Measurements from ENCODE around the gene NBEAL2.

DNA sequence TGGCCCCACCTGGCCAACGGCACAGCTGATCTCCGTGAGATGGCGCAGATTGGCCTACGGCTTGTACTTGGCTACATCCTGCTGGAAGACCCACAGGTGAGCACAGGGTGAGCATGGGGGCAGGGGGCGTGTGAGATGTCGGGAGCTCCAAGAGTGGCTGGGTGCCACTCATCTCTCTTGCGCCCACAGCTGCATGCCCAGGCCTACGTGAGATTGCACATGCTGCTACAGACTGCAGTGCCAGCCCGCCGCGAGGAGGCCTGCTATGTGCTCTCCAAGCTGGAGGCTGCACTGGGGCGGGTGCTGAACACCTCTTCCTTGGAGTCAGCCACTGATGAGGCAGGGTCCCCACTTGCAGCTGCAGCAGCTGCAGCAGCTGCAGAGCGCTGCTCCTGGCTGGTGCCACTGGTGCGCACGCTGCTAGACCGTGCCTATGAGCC is 22.3 kb downstream of the NBEAL2 start:
- TF ChIP-seq MEF2A (IDR thresholded peaks at IDR 0.05; ENCODE audit: insufficient read depth, low read depth, low read length) (no peak), POU2F2 (IDR thresholded peaks at IDR 0.05; ENCODE audit: borderline replicate concordance, low read depth, low read length) (no peak), POLR2AphosphoS5 (IDR thresholded peaks at IDR 0.05; ENCODE audit: low read length) (no peak), CBFB (IDR thresholded peaks at IDR 0.05; ENCODE audit: low read depth) (no peak), CHD4 (IDR thresholded peaks at IDR 0.05) (no peak), HCFC1 (IDR thresholded peaks at IDR 0.05; ENCODE audit: low read length) (no peak)
- TF ChIP-seq, protein P1, sequence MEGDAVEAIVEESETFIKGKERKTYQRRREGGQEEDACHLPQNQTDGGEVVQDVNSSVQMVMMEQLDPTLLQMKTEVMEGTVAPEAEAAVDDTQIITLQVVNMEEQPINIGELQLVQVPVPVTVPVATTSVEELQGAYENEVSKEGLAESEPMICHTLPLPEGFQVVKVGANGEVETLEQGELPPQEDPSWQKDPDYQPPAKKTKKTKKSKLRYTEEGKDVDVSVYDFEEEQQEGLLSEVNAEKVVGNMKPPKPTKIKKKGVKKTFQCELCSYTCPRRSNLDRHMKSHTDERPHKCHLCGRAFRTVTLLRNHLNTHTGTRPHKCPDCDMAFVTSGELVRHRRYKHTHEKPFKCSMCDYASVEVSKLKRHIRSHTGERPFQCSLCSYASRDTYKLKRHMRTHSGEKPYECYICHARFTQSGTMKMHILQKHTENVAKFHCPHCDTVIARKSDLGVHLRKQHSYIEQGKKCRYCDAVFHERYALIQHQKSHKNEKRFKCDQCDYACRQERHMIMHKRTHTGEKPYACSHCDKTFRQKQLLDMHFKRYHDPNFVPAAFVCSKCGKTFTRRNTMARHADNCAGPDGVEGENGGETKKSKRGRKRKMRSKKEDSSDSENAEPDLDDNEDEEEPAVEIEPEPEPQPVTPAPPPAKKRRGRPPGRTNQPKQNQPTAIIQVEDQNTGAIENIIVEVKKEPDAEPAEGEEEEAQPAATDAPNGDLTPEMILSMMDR (IDR thresholded peaks at IDR 0.05 in 2 of 3, conservative IDR thresholded peaks at IDR 0.05 in 1 of 3; ENCODE audit: control insufficient read depth in 2 of 3, extremely low read depth in 1 of 3, insufficient read depth in 1 of 3, low read depth in 3 of 3, low read length in 3 of 3) = no peak
- TF ChIP-seq, protein P2, sequence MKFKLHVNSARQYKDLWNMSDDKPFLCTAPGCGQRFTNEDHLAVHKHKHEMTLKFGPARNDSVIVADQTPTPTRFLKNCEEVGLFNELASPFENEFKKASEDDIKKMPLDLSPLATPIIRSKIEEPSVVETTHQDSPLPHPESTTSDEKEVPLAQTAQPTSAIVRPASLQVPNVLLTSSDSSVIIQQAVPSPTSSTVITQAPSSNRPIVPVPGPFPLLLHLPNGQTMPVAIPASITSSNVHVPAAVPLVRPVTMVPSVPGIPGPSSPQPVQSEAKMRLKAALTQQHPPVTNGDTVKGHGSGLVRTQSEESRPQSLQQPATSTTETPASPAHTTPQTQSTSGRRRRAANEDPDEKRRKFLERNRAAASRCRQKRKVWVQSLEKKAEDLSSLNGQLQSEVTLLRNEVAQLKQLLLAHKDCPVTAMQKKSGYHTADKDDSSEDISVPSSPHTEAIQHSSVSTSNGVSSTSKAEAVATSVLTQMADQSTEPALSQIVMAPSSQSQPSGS (IDR thresholded peaks at IDR 0.05; ENCODE audit: low read length) = no peak
- TF ChIP-seq, protein P3, sequence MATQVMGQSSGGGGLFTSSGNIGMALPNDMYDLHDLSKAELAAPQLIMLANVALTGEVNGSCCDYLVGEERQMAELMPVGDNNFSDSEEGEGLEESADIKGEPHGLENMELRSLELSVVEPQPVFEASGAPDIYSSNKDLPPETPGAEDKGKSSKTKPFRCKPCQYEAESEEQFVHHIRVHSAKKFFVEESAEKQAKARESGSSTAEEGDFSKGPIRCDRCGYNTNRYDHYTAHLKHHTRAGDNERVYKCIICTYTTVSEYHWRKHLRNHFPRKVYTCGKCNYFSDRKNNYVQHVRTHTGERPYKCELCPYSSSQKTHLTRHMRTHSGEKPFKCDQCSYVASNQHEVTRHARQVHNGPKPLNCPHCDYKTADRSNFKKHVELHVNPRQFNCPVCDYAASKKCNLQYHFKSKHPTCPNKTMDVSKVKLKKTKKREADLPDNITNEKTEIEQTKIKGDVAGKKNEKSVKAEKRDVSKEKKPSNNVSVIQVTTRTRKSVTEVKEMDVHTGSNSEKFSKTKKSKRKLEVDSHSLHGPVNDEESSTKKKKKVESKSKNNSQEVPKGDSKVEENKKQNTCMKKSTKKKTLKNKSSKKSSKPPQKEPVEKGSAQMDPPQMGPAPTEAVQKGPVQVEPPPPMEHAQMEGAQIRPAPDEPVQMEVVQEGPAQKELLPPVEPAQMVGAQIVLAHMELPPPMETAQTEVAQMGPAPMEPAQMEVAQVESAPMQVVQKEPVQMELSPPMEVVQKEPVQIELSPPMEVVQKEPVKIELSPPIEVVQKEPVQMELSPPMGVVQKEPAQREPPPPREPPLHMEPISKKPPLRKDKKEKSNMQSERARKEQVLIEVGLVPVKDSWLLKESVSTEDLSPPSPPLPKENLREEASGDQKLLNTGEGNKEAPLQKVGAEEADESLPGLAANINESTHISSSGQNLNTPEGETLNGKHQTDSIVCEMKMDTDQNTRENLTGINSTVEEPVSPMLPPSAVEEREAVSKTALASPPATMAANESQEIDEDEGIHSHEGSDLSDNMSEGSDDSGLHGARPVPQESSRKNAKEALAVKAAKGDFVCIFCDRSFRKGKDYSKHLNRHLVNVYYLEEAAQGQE (IDR thresholded peaks at IDR 0.05; ENCODE audit: low read depth, low read length) = no peak

Measured in GM12878 (cell line).